Tibial nerve (tissue), 4 donors: ENCODE measurements around the gene TEAD3. TPM values are rescaled to one million over a fixed set of nuclear protein-coding genes. Genes with fewer than 3 reads are reported as not detected.

Experiments used
- DNase-seq, 2 donors: peaks; one replicate each; pipeline ENCODE4 v3.0.0-alpha.2; 2019; ENCODE audit warnings: low spot score in 2 of 2
- H3K27ac ChIP-seq, 4 donors: fragments of 200-600 bp; sonication (generic) in 3 of 4; one replicate each; pipeline ENCODE4 v1.5.1; 2017 to 2019; ENCODE audit warnings: mild to moderate bottlenecking in 1 of 4
- H3K27me3 ChIP-seq, 2 donors: fragments of 200-600 bp; sonication (generic) in 1 of 2; one replicate each; pipeline versions ENCODE4 v1.5.1 to v1.6.0; 2017 to 2019
- H3K36me3 ChIP-seq, 3 donors: fragments of 200-600 bp; sonication (generic); one replicate each; pipeline ENCODE4 v1.5.1; 2018 to 2019
- H3K4me1 ChIP-seq, 4 donors: fragments of 200-600 bp; sonication (generic) in 3 of 4; one replicate each; pipeline ENCODE4 v1.5.1; 2017 to 2019
- H3K4me3 ChIP-seq, 4 donors: fragments of 200-600 bp; sonication (generic) in 3 of 4; one replicate each; pipeline ENCODE4 v1.5.1; 2017 to 2019; ENCODE audit warnings: mild to moderate bottlenecking in 1 of 4, moderate library complexity in 1 of 4
- H3K9me3 ChIP-seq, 4 donors: fragments of 200-600 bp; sonication (generic) in 3 of 4; one replicate each; pipeline ENCODE4 v1.5.1; 2017 to 2019
- CTCF ChIP-seq, 5 experiments: fragments of 200-600 bp in 3 of 5; fragments of 450-650 bp in 2 of 5; sonication (generic) in 3 of 5; IDR thresholded peaks; one replicate each; pipeline ENCODE4 v1.5.1; 2016 to 2019; ENCODE audit warnings: antibody characterized with exemption in 5 of 5, mild to moderate bottlenecking in 3 of 5, moderate library complexity in 2 of 5
- EP300 ChIP-seq, 2 donors: sonication (generic); formaldehyde crosslinking; IDR thresholded peaks; one replicate each; pipeline ENCODE4 v1.6.1; 2017; ENCODE audit warnings: antibody characterized with exemption in 2 of 2, mild to moderate bottlenecking in 1 of 2
- POLR2A ChIP-seq, 2 donors: fragments of 450-650 bp; IDR thresholded peaks; one replicate each; pipeline ENCODE4 v1.6.1; 2017; ENCODE audit warnings: antibody characterized with exemption in 2 of 2, mild to moderate bottlenecking in 2 of 2, moderate library complexity in 2 of 2
- WGBS, 2 donors: methylation state at CpG; one replicate each; pipeline ENCODE4 v1.1.5; 2018; 5-methylcytosine and 5-hydroxymethylcytosine counted together
- total RNA-seq, 4 donors: library from RNA; depleted of rRNA; stranded (reverse); fragments of >200 nt; gene quantifications; one replicate each; pipeline ENCODE4 v1.1.0, GENCODE V29; 2016

The TEAD3 gene
- total RNA-seq, 4 donors from 2014 or later = 9.8 to 20.1 (median 13.6) TPM

- Histone ChIP-seq H3K27ac (no peak overlapping the region), H3K27me3 (peaks cover 0 to 51% of the 10 kb centered on the region in 2 donors), H3K9me3 (no peaks in the 10 kb centered on the region), H3K36me3 (no peaks in the 10 kb centered on the region), H3K4me3 (no peak overlapping the region), H3K4me1 (peaks cover 0 to 13% (median 12%) of the 10 kb centered on the region in 4 donors)
- DNase-seq = no peak
- WGBS, 2 donors = 88 to 96% methylated on average over 2 of the region's 2 CpGs
- TF ChIP-seq CTCF (IDR thresholded peaks at IDR 0.05) (no peak), POLR2A (IDR thresholded peaks at IDR 0.05) (no peak), EP300 (IDR thresholded peaks at IDR 0.05) (no peak)
These were observed 4.9 kb upstream of the TEAD3 start for GRCh38 chr6:35501784-35502183.

- WGBS, 2 donors = 78 to 81% methylated on average over 6 of the region's 6 CpGs
- no peaks in the 10 kb centered on the region for H3K9me3 ChIP-seq
- no peak for DNase-seq
- peaks cover 0 to 41% of the 10 kb centered on the region in 2 donors for H3K27me3 ChIP-seq
- no peak overlapping the region for H3K4me3 ChIP-seq
- TF ChIP-seq POLR2A (IDR thresholded peaks at IDR 0.05) (no peak), EP300 (IDR thresholded peaks at IDR 0.05) (no peak), CTCF (IDR thresholded peaks at IDR 0.05) (no peak)
- peaks cover 0 to 19% (median 14%) of the 10 kb centered on the region in 4 donors for H3K4me1 ChIP-seq
- no peak overlapping the region for H3K27ac ChIP-seq
- H3K36me3 ChIP-seq = no peaks in the 10 kb centered on the region
These were observed 3.9 kb upstream of the TEAD3 start for GRCh38 chr6:35500782-35501181.

GRCh38 chr6:35499372-35499771, 2.5 kb upstream of the TEAD3 start:
- WGBS, 2 donors = 77 to 79% methylated on average over 4 of the region's 4 CpGs
- Histone ChIP-seq H3K4me3 (no peak overlapping the region), H3K27ac (no peak overlapping the region), H3K4me1 (peaks cover 0 to 34% (median 23%) of the 10 kb centered on the region in 4 donors), H3K27me3 (peaks cover 0 to 27% of the 10 kb centered on the region in 2 donors), H3K9me3 (no peaks in the 10 kb centered on the region), H3K36me3 (no peaks in the 10 kb centered on the region)
- no peak for DNase-seq
- TF ChIP-seq POLR2A (IDR thresholded peaks at IDR 0.05) (no peak), CTCF (IDR thresholded peaks at IDR 0.05) (no peak), EP300 (IDR thresholded peaks at IDR 0.05) (no peak)

- no peaks in the 10 kb centered on the region for H3K36me3 ChIP-seq
- no peaks in the 10 kb centered on the region for H3K9me3 ChIP-seq
- no peak for DNase-seq
- H3K4me3 ChIP-seq = peak overlapping the region; percentile 53 to 86 (median 72)
- peaks cover 0 to 20% of the 10 kb centered on the region in 2 donors for H3K27me3 ChIP-seq
- H3K4me1 ChIP-seq = peaks cover 0 to 42% (median 26%) of the 10 kb centered on the region in 4 donors
- WGBS, 2 donors = 42 to 47% methylated on average over 14 of the region's 14 CpGs
- H3K27ac ChIP-seq = peak overlapping the region in 2 of 4 donors; percentile 93
- no peak for TF ChIP-seq CTCF (IDR thresholded peaks at IDR 0.05)
- TF ChIP-seq POLR2A (IDR thresholded peaks at IDR 0.05) = no peak
- TF ChIP-seq EP300 (IDR thresholded peaks at IDR 0.05) = no peak
These were observed 1.7 kb upstream of the TEAD3 start for GRCh38 chr6:35498422-35499067.

GRCh38 chr6:35497571-35498421, 917 bp upstream of the TEAD3 start:
- peak; percentile 44 to 46 for DNase-seq
- peak overlapping the region; percentile 89 to 93 (median 92) for H3K27ac ChIP-seq
- peaks cover 0 to 49% (median 26%) of the 10 kb centered on the region in 4 donors for H3K4me1 ChIP-seq
- peak overlapping the region; percentile 53 to 86 (median 72) for H3K4me3 ChIP-seq
- peaks cover 0 to 12% of the 10 kb centered on the region in 2 donors for H3K27me3 ChIP-seq
- TF ChIP-seq EP300 (IDR thresholded peaks at IDR 0.05) (peak in 1 of 2 donors; percentile 34), CTCF (IDR thresholded peaks at IDR 0.05) (no peak)
- H3K36me3 ChIP-seq = no peaks in the 10 kb centered on the region
- H3K9me3 ChIP-seq = no peaks in the 10 kb centered on the region
- 1 to 13% methylated on average over 28 to 60 of the region's 77 CpGs for WGBS, 2 donors
